Measurements from ENCODE around the gene PHLDB1. TPM values are rescaled to one million over a fixed set of nuclear protein-coding genes. Genes with fewer than 3 reads are reported as not detected.
A peak's percentile ranks its signal among the peaks of the same experiment; 100 is the strongest.
"Not testable (repeated sequence)": the region's sequence is repeated elsewhere in the genome, so short reads cannot be mapped to it uniquely, and the experiment has no call there.

The PHLDB1 gene
- total RNA-seq, 1 donor from 2014 or later = 97.7 TPM

DNA sequence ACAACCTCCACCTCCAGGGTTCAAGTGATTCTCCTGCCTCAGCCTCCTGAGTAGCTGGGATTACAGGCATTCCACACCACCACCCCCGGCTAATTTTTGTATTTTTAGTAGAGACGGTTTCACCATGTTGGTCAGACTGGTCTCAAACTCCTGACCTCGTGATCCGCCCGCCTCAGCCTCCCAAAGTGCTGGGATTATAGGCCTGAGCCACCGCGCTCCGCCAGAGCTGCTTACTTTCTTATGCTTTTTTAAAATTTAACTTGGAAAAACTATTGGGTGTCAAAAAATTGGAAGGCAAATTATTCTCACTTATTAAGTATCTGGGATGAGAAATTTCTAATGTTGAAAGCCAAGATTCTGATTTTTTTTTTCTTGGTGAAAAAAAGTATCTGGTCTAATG lies 3.7 kb upstream of the PHLDB1 start:
- DNase-seq; ATAC-seq; intact Hi-C loops (cut with micrococcal nuclease): not testable (repeated sequence)

DNA sequence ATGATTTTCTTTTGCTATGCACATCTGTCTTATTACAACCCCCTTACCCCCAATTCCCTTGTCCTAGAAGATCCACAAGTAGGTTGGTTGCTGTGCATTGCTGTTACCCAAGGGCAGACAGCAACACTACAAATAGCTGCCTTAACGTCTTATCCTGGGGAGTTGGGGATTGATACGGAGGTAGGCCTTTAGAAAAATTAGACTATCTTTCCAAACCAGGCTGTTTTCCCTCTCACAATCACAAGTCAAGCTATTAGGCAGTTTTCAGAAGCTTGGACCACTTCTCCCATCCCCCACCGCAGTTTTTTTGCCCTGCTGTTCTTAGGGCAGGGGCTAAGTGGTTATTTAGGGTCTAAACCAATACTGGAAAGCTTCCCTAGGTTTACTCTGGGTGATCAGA lies 2.8 kb upstream of the PHLDB1 start:
- DNase-seq (no peak), ATAC-seq (no peak)
- intact Hi-C loops (cut with micrococcal nuclease) = no loop called here

DNA sequence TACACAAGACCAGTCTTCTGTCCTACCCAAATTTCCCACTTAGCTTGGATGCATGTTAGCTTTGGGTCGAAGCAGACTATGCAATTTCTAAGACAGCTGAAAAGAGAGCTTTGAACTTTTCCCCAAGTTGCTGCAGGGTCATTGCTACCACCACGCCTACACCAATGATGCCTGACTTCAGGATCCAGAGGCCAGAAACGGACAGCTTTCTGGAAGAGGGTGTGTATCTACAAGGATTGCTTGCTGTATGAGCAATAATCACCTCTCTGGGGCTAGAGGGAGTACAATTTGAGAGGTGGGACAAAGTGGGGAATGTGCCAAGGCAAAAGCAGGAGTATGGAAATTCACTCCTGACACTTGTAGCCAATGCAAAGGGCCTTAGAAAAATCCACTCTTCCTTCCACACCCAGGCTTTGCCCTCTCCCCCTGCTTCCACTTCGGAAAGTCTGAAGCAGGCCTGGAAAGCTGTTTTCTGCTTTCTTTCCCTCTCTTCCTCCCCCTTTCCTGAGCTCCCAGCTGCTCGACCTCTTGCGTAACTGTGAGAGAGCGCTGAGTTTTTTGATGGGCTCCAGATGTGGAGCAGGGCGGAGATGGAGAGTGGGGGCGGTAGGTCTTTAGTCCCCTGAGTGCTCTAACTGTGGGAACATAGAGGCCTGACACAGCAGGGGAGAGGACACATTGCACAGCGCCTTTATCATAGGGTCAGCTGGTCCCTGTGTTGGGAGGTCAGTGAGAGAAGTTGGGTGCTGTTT lies 2.1 kb upstream of the PHLDB1 start:
- peak; percentile 77 for DNase-seq
- intact Hi-C loops (cut with micrococcal nuclease) = no loop called here
- peak; percentile 67 for ATAC-seq

DNA sequence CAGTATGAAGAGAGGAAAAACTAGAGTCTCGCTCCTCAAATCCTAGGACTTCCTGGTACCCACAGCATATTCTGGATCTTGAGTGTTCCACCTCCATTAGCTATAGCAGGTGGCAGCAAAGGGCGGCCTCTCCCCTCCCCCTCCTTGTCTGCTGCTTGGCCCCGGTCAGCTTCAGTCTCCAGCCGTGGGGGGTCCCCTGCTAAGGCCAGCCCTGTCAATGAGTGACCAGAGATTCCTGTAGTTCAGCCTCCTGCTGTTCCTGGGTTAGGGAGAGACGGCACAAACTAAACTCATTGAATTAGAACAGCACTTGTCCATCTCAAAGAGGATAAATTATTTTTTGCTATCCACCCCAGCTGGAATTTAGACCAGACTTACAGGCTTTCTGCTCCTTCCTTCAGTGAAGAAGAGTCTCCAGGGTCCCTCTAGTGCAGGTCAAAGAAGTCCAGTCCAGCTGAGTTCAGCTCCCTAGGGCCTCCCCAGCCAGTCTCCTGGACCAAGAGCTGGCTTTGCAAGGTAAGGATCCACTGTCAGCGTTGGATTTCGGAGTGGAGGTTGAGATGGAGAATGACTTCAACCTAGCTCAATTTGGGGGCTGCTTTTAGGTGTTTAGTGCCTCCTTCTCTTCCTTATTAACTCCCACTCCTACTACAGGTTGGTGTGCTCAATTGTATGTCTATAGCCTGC lies 1.1 kb upstream of the PHLDB1 start:
- DNase-seq = no peak
- intact Hi-C loops (cut with micrococcal nuclease) = no loop called here
- peak; percentile 2 for ATAC-seq

DNA sequence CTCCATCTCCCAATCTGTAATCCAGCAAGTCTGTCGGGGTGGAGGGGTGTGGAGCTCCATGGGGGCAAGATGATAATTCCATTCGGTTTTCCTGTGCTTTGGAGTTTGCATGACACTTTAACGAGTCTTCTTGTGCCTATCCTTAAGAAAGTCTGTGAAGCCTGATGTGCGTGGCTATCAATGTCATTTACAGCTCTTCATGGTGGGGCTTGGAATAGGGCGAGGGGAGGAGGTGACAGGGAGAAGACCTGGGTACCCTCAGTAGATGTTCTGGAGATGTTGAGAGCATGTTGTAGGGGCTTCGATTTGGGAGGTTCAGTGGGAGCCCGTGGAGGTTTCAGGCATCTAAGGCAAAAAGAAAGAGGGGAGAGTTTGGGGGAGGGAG lies 579 bp upstream of the PHLDB1 start:
- ATAC-seq (no peak), DNase-seq (no peak)
- intact Hi-C loops (cut with micrococcal nuclease) = no loop called here

DNA sequence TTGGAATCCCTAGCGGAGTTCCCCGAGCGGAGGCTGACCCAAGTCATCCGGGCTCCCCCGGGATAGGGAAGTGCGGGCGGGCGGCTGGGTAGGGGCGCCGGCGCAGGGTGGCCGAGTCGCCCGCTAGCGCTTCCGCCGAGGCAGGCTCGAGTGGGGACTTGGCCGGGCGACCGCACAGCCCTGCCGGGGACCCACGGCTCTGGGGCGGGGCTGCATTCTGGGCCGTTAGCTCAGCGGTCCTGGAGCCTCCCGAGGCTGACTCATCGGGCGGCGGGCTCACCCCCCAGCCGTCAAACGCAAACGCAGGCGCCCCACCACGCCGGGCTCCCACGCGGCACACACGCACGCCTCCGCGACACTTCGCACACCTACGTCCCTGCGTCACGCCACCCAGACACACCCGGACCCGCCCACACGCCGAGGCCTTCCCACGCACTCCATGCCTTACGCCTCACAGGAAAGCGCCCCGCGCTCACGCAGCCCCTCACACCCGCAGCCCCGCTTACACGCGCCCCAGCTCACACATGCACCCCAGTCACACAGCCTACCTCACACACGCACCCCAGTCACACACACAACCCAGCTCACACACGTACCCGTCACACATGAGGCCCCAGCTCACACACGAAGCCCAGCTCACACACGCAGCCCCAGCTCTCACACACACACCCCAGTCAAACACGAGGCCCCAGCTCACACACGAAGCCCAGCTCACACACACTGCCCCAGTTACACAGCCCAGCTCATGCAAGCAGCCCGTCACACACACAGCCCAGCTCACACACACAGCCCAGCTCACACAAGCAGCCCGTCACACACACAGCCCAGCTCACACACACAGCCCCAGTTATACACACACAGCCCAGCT lies 1.2 kb downstream of the PHLDB1 start:
- ATAC-seq (peak; percentile 52), DNase-seq (peak; percentile 86)
- intact Hi-C loops (cut with micrococcal nuclease) = no loop called here

DNA sequence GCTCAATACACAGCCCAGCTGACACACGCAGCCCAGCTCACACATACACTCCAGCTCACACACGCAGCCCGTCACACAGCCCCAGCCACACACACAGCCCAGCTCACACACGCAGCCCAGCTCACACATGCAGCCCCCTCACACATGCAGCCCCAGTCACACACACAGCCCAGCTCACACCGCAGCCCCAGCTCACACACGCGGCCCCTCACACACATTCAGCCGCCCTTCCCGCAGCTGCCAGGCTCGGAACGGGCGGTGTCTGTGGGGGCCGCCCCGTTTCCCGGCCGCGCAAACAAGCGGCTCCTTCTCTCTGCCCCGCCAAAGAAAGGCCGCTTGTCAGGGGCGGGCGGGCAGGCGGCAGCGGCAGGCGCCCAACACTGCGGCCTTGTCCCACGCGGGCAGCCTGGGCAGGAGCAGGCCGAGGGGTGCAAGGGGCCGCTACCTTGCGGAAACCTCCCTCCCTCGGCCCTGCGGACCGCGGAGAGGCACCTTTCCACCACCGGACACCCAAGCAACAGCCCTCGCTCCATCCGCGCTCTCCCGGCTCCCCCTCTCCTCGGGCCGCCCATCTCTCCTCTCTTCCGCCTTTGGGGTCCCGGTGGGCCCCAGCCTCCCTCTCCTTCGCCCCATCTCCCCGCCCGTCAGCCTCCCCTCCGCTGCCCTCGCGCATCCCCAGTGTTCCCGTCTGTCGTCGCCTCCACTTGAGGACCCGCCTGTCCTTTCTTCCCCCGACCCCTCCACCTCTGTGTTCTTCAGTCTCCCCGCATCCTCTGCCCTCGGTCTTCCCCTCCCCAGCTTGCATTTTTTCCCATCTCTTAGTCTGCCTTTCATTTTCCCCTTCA lies 2.2 kb downstream of the PHLDB1 start:
- no peak for ATAC-seq
- intact Hi-C loops (cut with micrococcal nuclease) = no loop called here
- no peak for DNase-seq

DNA sequence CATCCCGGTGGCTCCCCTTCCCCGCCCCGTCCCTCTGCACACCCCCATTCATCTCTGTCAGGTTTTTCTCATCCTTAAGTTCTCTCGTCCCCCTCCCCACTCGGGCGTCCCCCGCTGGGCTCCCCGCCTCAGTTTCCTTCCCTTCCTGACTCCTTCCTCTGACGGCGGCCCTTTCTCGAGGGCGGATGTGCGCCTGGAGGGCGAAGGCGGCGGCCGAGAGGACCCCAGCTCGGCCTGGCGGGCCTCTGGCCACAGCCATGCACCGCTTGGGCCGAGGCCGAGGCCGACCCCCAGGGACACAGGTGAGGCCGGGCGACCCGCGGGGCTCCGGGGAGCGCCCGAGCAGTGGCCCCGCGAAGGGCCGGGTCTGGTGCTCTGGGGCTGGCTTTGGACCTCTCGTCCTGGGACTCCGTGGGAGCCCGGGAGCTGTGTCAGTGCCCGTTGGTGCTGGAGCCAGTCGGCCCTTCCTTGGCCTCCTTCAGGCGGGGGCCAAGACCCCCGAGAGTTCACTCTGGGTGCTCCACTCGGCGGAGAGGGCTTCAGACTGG lies 2.9 kb downstream of the PHLDB1 start:
- no peak for DNase-seq
- intact Hi-C loops (cut with micrococcal nuclease) = no loop called here
- no peak for ATAC-seq

DNA sequence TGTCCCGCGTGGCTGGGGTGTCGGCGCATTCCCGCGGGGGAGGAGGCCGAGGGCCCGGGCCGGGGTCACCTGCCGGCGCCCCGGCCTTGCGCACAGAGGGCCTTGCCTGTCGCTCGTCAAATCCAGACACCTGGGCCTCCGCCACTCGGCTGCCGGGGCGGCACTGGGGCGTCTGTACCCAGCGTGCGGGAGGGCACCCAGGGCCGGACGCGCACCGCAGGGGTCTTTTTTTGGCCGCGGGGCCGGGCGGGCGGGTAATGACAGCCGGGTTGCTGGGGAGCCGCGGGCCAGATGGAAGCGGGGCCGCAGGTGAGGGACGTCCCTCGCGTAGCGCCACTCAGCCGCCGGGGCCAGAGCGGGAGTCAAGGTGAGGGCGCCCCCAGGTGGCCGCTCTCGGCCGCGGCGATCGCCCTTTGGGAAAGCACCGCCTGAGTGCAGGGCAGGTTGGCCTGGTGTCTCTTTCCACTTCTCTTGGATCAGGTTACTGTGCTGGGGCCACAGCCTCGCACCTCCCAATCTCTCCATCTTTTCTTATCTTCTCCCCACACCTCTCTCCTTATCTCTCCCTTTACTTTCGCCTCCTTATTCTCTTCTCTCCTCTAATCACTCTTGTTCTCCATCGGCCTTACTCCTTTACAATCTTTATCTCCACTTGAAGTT lies 3.5 kb downstream of the PHLDB1 start:
- ATAC-seq = peak; percentile 40
- DNase-seq = peak; percentile 91
- intact Hi-C loops (cut with micrococcal nuclease) = no loop called here

DNA sequence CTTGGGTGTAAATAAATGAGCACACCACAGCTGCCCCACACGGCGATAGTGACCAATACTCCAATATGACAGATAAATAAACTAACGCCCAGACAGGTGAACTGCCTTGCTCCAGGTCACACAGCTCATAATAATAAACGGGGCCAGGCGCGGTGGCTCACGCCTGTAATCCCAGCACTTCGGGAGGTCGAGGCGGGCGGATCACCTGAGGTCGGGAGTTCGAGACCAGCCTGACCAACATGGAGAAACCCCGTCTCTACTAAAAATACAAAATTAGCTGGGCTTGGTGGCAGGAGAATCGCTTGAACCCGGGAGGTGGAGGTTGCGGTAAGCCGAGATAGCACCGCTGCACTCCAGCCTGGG lies 4.0 kb downstream of the PHLDB1 start:
- intact Hi-C loops (cut with micrococcal nuclease); DNase-seq; ATAC-seq: not testable (repeated sequence)

DNA sequence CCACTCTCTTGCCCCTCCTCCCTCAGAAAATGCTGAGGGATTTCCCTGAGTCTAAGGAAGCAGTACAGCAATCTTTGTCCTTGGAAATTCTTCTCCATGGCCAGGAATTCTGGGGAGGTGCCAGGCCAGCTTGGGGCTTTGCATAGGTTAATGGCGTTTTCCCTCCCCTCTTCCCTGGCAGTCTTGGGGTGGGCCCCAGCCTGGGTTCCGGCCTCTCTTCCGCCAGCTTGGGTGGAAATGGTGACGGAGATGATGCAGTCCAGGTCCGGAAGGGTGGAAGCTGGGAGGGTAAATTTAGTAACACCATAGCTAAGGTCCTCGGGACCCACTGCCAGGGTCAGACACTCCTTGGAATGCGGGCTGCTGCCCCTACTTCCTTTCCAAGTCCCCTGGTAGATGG lies 5.0 kb downstream of the PHLDB1 start:
- DNase-seq = peak; percentile 62
- ATAC-seq = peak; percentile 1
- intact Hi-C loops (cut with micrococcal nuclease) = no loop called here

DNA sequence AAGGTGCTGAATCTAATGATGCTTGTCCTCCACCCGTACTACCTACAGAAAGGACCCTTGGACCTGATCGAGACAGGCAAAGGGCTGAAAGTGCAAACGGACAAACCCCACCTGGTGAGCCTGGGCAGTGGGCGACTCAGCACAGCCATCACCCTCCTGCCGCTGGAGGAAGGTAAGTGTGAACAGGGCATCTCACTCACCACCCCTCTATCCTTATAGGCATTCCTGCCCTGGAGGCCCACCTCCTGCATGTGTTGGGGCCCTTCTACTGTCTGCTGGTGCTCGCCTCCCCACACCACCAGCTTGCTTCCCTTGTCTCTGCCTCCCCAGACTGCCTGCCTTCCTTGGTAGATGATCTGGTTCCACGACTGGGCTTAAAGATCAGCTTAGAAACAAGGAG lies 7.1 kb downstream of the PHLDB1 start:
- no peak for DNase-seq
- ATAC-seq = no peak
- intact Hi-C loops (cut with micrococcal nuclease) = no loop called here

DNA sequence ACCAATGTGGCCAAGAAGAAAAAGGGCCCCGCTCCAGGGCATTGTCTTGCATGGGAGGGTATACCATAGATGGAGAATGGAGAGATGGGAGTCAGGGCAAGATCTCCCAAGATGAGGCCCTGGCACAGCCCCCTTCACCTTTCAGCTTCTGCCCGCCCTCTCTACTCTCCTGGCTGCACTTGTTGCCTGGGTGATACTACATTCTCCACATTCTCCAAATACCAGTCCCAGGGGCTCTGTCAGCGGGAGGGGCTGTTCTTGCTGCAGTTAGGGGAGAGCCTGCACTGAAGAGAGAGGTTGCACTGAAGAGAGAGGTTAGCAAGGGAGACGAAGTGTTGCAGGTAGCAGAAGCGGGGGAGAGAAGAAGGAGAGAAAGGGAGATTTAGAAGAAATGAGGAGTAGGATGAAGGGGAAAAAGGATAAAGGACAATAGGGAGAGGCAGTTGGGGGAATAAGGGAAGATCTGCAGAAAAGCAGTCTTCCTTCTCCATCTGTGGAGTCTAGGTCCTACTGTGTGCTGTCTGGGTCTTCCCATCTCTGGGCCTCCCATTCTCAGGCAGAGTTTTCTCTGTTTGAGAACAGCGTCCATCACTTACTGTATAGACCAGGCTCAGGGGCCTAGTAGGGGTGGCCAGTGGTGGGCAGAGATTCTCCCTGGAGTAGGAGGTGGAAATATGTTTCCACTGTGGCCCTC lies 8.0 kb downstream of the PHLDB1 start:
- intact Hi-C loops (cut with micrococcal nuclease) = no loop called here
- no peak for ATAC-seq
- DNase-seq = peak; percentile 22

DNA sequence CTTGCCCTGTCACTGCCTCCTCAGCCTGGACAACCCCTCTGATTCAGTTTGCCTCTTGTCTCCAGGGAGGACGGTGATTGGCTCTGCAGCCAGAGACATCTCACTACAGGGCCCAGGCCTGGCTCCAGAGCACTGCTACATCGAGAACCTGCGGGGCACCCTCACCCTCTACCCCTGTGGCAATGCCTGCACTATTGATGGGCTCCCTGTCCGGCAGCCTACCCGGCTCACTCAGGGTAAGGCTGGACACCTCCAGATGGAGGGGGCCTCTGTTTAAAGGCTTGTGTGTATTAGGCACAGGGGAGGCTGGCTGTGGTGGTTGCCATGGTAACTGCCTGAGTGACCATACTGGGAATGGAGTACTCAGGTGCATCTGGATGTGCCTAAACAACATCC lies 8.6 kb downstream of the PHLDB1 start:
- ATAC-seq = no peak
- intact Hi-C loops (cut with micrococcal nuclease) = no loop called here
- DNase-seq = peak; percentile 15

DNA sequence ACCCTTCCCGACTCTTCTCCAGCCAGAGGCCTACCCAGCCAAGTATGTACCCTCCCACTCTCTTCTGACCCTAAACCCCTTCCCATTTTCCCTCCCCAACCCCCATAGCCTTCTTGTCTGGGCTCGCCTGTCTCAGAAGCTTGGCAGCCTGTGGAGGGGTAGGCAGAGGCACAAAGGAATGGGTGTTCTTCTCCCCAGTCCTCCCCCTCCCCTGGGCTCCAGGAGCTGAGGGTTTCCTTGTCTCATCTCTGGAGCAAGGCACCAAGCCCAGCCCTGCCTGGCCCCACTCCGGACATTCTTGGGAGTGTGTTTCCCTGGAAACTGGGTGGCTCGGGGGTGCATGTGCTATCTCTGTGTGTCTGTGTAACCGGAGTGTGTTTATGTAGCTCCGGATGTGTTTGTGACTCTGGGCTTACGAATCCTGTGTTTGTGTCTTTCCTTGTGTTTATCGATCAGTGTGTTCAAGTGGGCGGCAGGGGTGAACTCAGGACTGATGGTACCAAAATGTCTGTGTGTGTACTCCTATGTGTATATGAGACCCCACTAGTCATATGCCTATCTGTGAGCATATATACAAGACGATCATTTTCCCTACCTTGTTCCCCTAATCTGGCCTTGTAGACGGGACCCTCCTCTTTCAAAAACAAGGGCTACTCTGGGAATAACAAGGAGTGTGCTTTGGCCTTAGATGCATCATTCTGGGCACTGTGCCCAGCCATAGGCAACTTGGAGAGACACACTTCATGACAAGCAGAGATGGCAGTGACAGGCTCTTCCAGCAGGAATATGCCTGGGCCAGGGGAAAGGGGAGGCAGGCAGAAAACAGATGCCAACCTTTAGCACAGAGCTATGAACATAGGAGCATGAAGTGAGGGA lies 10.9 kb downstream of the PHLDB1 start:
- ATAC-seq = peak; percentile 13
- DNase-seq = peak; percentile 81
- intact Hi-C loops (cut with micrococcal nuclease) = no loop called here

DNA sequence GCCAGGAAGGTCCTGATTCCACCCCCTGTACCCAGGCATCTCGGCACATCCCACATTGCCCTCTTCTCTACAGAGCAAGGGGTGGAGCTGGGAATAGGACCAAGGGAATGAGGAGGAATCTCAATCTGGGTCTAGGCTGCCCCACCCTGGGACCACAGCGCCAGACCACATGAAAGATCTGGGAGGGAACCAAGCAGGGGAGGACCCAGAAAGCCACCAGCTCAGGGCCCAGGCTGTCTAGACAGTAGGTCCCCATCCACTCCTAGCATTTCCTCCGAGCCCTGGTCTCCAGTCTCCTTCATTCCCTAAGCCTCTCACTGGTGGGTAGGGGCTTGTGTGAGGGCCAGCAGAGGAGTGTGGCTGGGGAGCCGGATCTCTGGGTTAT lies 11.6 kb downstream of the PHLDB1 start:
- intact Hi-C loops (cut with micrococcal nuclease) = no loop called here
- peak; percentile 27 for ATAC-seq
- DNase-seq = peak; percentile 69

Measured in left ventricle myocardium superior (tissue), 1 donor.